ENCODE data around the gene FITM2.

- no peak for TF ChIP-seq CTCF (IDR thresholded peaks at IDR 0.05)
- TF ChIP-seq POLR2A (IDR thresholded peaks at IDR 0.05): no peak
These were observed 34.1 kb upstream of the FITM2 start for GRCh38 chr20:44345147-44345546.
